Upper lobe of left lung (tissue), 6 donors: ENCODE results near the gene UGGT2. TPM values are rescaled to one million over a fixed set of nuclear protein-coding genes. Genes with fewer than 3 reads are reported as not detected.
A peak's percentile ranks its signal among the peaks of the same experiment; 100 is the strongest.

Experiments
- ATAC-seq, 2 donors: fragments of 200-7000 bp; cut with Tn5 transposase; one replicate each; pipeline ENCODE4 v1.9.1; 2022; ENCODE audit warnings: mild to moderate bottlenecking in 2 of 2, moderate library complexity in 2 of 2; ENCODE audit not compliant: low FRiP score in 2 of 2
- DNase-seq, 2 donors: peaks; one replicate each; pipeline ENCODE4 v3.0.0-alpha.2; 2019 to 2020
- H3K27ac ChIP-seq, 4 donors: fragments of 200-600 bp; sonication (generic); one replicate each; pipeline ENCODE4 v1.5.1; 2016 to 2019
- H3K27me3 ChIP-seq, 4 donors: fragments of 200-600 bp; sonication (generic); one replicate each; pipeline ENCODE4 v1.5.1; 2017 to 2019
- H3K36me3 ChIP-seq, 4 donors: fragments of 200-600 bp; sonication (generic); one replicate each; pipeline ENCODE4 v1.5.1; 2016 to 2019
- H3K4me1 ChIP-seq, 4 donors: fragments of 200-600 bp; sonication (generic); one replicate each; pipeline ENCODE4 v1.5.1; 2018 to 2019
- H3K4me3 ChIP-seq, 4 donors: fragments of 200-600 bp; sonication (generic); one replicate each; pipeline ENCODE4 v1.5.1; 2017 to 2019; ENCODE audit warnings: mild to moderate bottlenecking in 2 of 4, moderate library complexity in 1 of 4
- H3K9me3 ChIP-seq, 4 donors: fragments of 200-600 bp; sonication (generic); one replicate each; pipeline ENCODE4 v1.5.1; 2018 to 2019
- CTCF ChIP-seq, 6 experiments: fragments of 450-650 bp in 4 of 6; fragments of 200-600 bp in 2 of 6; sonication (generic) in 2 of 6; IDR thresholded peaks; one replicate each; pipeline ENCODE4 v1.5.1; 2016 to 2019; ENCODE audit warnings: antibody characterized with exemption in 6 of 6
- EP300 ChIP-seq, 4 donors: sonication (generic); formaldehyde crosslinking; IDR thresholded peaks; one replicate each; pipeline ENCODE4 v1.5.1; 2017; ENCODE audit warnings: antibody characterized with exemption in 4 of 4, control low read depth in 2 of 4
- POLR2A ChIP-seq, 4 donors: fragments of 450-650 bp; IDR thresholded peaks; one replicate each; pipeline ENCODE4 v1.5.1; 2016 to 2017; ENCODE audit warnings: antibody characterized with exemption in 4 of 4, mild to moderate bottlenecking in 2 of 4
- POLR2AphosphoS5 ChIP-seq, 2 donors: sonication (generic); formaldehyde crosslinking; IDR thresholded peaks; one replicate each; pipeline ENCODE4 v1.5.1; 2017; ENCODE audit warnings: antibody characterized with exemption in 2 of 2
- WGBS, 2 donors: methylation state at CpG; one replicate each; pipeline ENCODE4 v1.1.5; 2017 to 2018; 5-methylcytosine and 5-hydroxymethylcytosine counted together
- total RNA-seq, 6 donors: library from RNA; depleted of rRNA in 4 of 6; stranded (reverse); fragments of >200 nt in 4 of 6; gene quantifications; one replicate each; pipeline versions ENCODE4 v1.1.0 to v1.2.1, GENCODE V29; 2016 to 2021
- donor health status: DM: no; HTN: no; CAD: no; lungs with moderate emphysema.
- donor health status: DM: no; HTN: yes; CAD: no; lungs with severe emphysema.

The UGGT2 gene
- total RNA-seq, 6 donors from 2014 or later: 13.0 to 44.8 (median 18.5) TPM

- no peak overlapping the region for H3K4me3 ChIP-seq
- peaks cover 0 to 9% (median 2%) of the 10 kb centered on the region in 4 donors for H3K36me3 ChIP-seq
- H3K4me1 ChIP-seq: no peaks in the 10 kb centered on the region
- H3K27me3 ChIP-seq: no peaks in the 10 kb centered on the region
- H3K27ac ChIP-seq: no peak overlapping the region
- H3K9me3 ChIP-seq: peaks cover 5 to 18% (median 14%) of the 10 kb centered on the region in 4 donors
- TF ChIP-seq POLR2A (IDR thresholded peaks at IDR 0.05) (no peak), EP300 (IDR thresholded peaks at IDR 0.05) (no peak), CTCF (IDR thresholded peaks at IDR 0.05) (no peak), POLR2AphosphoS5 (IDR thresholded peaks at IDR 0.05) (no peak)
- DNase-seq (no peak), ATAC-seq (no peak)
- WGBS, 2 donors: 91 to 96% methylated on average over 3 of the region's 3 CpGs
These were observed 240.1 kb downstream of the UGGT2 start for GRCh38 chr13:95813139-95813538.

- Histone ChIP-seq H3K4me1 (no peaks in the 10 kb centered on the region), H3K27me3 (no peaks in the 10 kb centered on the region), H3K4me3 (no peak overlapping the region), H3K36me3 (peaks cover 0 to 3% (median 0%) of the 10 kb centered on the region in 4 donors), H3K9me3 (peaks cover 5 to 24% (median 18%) of the 10 kb centered on the region in 4 donors), H3K27ac (no peak overlapping the region)
- peak in 1 of 2 donors; percentile 35 for DNase-seq
- no peak for ATAC-seq
- 80 to 86% methylated on average over 5 of the region's 5 CpGs for WGBS, 2 donors
- TF ChIP-seq EP300 (IDR thresholded peaks at IDR 0.05) (no peak), POLR2A (IDR thresholded peaks at IDR 0.05) (no peak), POLR2AphosphoS5 (IDR thresholded peaks at IDR 0.05) (no peak), CTCF (IDR thresholded peaks at IDR 0.05) (no peak)
These were observed 243.8 kb downstream of the UGGT2 start for GRCh38 chr13:95809429-95809828.

GRCh38 chr13:95805921-95806320 lies 247.3 kb downstream of the UGGT2 start:
- ATAC-seq (no peak), DNase-seq (no peak)
- Histone ChIP-seq H3K9me3 (peaks cover 0 to 12% (median 9%) of the 10 kb centered on the region in 4 donors), H3K27ac (no peak overlapping the region), H3K36me3 (no peaks in the 10 kb centered on the region), H3K4me3 (no peak overlapping the region), H3K4me1 (no peaks in the 10 kb centered on the region), H3K27me3 (no peaks in the 10 kb centered on the region)
- TF ChIP-seq POLR2A (IDR thresholded peaks at IDR 0.05) (no peak), EP300 (IDR thresholded peaks at IDR 0.05) (no peak), POLR2AphosphoS5 (IDR thresholded peaks at IDR 0.05) (no peak), CTCF (IDR thresholded peaks at IDR 0.05) (no peak)

GRCh38 chr13:95801825-95802224 lies 251.4 kb downstream of the UGGT2 start:
- no peak for ATAC-seq
- 92 to 99% methylated on average over 4 of the region's 4 CpGs for WGBS, 2 donors

More at GRCh38 chr13:95801825-95802224, 251.4 kb downstream of the UGGT2 start:
- Histone ChIP-seq H3K4me3 (no peak overlapping the region), H3K27me3 (no peaks in the 10 kb centered on the region), H3K27ac (no peak overlapping the region), H3K4me1 (no peaks in the 10 kb centered on the region), H3K36me3 (no peaks in the 10 kb centered on the region), H3K9me3 (peaks cover 0 to 8% (median 3%) of the 10 kb centered on the region in 4 donors)
- no peak for DNase-seq
- TF ChIP-seq CTCF (IDR thresholded peaks at IDR 0.05): no peak
- no peak for TF ChIP-seq POLR2AphosphoS5 (IDR thresholded peaks at IDR 0.05)
- no peak for TF ChIP-seq EP300 (IDR thresholded peaks at IDR 0.05)
- TF ChIP-seq POLR2A (IDR thresholded peaks at IDR 0.05): no peak
